ENCODE measurements around the gene GGTA1.

- TF ChIP-seq TARDBP (IDR thresholded peaks at IDR 0.05): no peak
- no peak for TF ChIP-seq BHLHE40 (IDR thresholded peaks at IDR 0.05; ENCODE audit: borderline replicate concordance)
- TF ChIP-seq ELF4 (IDR thresholded peaks at IDR 0.05): no peak
- TF ChIP-seq ARNT (IDR thresholded peaks at IDR 0.05): no peak
- no peak for TF ChIP-seq FOXA1 (IDR thresholded peaks at IDR 0.05)
- no peak for TF ChIP-seq SUZ12 (IDR thresholded peaks at IDR 0.05)
- no peak for TF ChIP-seq HDGF (IDR thresholded peaks at IDR 0.05; ENCODE audit: borderline replicate concordance)
- no peak for TF ChIP-seq L3MBTL2 (conservative IDR thresholded peaks at IDR 0.05)
- TF ChIP-seq FOXM1 (IDR thresholded peaks at IDR 0.05; ENCODE audit: borderline replicate concordance): no peak
- TF ChIP-seq FOXK2 (IDR thresholded peaks at IDR 0.05): no peak
- TF ChIP-seq ZNF384 (IDR thresholded peaks at IDR 0.05): no peak
- TF ChIP-seq NFRKB (IDR thresholded peaks at IDR 0.05): no peak
Measured at GRCh38 chr9:121439016-121439415, 60.6 kb downstream of the GGTA1 start.

Measured in HEK293T (cell line).